Activated CD4-positive, alpha-beta T cell treated with anti-CD3 and anti-CD28 coated beads, Interleukin-2, amount 50 U/mL, for 4 hours (primary cell): ENCODE results near the gene SPNS2.

ENCODE experiments used
- DNase-seq, 2 experiments: peaks; one replicate each; pipeline ENCODE4 v3.0.0-alpha.2; 2020

The SPNS2 gene

DNA sequence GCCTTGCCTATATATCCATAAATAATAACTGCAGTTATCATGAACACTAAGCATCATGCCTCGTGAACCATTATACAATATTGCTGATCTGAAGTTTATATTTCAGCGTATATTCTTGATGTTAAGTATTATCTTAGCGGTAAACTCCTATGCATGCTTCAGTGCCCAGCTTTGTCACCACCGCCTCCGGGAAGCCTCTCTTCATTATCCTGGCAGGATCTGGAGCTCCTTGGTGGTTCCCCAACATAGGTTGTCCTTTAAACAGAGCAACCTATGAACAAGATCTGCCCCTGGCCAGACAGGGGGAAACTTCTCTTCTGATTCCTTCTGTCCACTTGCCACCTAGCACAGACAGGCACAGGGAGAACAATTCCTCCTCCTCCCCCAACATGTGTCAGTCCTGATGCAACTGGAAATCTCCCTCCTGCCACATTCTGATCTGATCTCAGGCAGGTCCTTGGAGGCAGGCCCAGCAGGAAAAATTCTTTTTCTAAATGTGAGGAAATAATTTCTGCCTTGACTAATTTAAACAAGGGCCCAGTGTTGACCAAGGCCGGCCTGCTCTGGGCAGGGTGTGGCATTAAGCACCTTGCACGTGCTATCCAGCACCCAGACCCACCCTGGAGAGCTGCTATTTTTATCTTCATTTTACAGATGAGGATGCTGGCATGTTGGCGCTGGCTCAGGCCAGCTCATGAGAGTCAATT is 22.4 kb downstream of the SPNS2 start:
- DNase-seq: no peak

DNA sequence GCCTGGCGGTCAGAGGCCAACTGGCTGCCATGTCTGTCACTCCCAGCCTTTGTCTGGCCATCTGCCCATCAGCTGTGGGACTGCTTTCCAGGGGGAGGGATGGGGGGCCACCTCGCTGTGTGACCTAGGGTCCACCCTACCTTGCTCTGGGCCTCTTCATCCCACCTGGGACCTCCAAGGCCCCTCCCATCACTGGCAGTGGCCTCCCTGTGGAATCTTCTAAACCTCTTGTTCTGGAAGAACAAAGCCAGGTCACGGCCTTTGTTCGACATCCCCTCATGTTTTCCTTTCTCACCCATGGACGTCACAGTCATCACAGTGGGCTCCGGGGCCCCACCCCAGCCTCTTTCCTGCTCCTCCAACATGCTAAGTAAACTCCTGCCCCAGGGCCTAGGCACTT is 24.0 kb downstream of the SPNS2 start:
- DNase-seq: no peak

DNA sequence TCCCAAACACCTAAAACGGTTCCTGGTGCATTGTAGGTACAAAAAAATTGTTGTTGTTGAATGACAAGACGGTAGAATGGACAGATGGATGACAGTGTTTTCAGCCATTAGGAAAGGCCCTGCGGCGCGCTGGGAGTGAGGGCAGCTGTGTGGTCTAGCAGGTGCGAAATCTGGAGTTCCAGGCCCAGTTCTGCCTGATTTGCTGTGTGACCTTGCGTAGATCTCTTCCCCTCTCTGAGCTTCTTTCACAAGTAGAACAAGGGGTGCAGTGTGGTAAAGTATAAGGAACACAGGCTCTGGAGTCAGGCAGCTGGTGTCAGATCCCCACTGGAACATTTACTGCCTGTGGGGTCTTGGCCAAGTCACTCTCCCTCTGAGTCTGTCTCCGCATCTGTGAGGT is 25.3 kb downstream of the SPNS2 start:
- no peak for DNase-seq

DNA sequence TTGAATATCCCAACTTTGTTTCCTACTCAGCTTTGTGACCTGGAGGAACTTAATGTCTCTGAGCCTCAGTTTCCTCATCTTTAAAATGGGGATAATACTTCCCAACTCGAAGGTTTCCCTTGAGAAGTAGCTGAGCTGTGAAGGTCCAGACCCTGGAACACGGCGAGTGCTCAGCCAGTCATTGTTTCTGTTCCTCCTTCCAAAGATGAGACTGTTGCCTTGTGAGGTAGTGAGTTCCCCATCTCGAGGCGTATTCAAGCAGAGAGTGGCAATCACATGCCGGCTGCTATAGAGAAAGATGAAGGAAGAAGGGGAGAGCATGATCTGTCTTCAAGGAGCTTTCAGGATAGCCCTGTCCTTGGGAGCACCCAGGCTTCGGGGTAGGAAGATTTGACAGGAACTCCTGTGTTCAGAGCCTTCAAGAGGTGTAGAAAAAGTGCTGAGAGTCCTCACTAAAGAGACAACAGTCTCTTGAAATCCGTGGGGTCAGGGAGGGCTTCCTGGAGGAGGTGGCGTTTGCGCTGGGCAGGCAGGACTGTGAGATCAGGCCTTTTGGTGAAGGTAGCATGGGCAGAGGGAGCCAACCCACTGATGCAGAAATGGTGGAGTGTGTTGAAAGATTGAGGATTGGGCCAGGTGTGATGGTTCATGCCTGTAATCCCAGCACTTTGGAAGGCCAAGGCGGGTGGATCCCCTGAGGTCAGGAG is 27.2 kb downstream of the SPNS2 start:
- DNase-seq: no peak

DNA sequence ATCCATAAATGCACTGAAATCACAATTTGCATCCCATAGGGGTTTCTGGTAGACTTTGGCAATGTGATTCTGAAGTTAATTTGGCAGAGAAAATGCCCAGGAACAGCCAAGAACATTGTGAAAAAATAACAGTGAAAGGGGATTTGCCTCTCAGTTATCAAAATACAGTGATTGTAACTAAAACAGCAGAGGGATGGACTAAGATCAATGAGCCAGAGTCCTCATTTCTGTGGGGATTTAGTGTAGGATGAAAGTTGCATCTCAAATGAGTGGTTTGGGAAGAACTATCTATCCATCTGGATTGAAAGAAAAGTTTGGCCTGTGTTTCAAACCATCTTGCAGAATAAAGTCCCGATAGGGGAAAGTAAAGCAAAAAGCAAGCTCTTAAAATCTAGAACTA is 28.5 kb downstream of the SPNS2 start:
- DNase-seq: no peak

DNA sequence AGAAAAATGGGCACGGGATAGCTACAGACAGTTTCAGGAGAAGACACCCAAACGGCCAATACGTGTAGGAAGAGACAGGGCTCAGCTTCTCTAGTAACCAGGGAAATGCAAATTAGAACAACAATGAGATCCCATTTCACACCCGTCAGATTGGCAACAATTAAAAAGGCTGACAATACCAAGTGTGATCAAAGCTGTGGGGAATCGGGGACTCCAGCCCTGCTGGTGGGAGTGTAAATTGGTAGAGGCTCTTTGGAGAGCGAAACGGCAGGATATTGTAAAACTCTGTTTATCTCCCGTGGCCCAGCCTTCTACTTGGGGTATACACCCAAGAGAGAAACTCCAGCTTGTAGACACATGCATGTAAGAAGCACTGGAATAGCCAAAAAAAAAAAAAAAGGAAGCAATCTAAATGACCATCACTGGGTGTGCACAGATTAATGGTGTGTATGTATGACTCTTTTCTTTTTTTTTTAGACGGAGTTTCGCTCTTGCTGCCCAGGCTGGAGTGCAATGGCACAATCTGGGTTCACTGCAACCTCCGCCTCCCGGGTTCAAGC is 29.0 kb downstream of the SPNS2 start:
- no peak for DNase-seq

DNA sequence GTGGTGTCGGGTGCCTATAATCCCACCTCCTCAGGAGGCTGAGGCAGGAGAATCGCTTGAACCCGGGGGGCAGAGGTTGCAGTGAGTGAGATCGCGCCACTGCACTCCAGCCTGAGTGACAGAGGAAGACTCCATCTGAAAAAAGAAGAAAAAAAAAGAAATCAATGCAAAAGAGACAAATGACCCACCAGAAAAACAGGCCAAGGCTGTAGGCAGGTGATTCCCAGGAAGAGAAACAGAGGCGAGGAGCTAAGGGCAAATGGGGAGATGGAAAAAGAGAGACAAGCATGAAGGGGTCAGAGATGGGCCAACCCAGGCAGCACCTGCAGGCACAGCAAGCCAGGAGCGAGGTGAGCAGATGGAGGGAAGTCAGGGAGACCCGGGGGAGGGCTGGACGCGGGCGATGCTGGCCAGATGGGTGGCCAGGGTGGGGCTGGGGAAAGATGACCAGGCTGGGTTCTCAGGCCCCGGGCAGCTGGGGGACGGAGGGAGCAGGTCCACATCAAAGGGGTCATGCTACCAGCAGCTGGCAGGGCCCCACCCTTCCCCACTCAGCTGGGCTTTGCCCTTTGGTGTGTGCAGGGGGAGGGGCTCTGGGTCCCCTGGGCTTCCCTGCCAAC is 31.0 kb downstream of the SPNS2 start:
- no peak for DNase-seq

DNA sequence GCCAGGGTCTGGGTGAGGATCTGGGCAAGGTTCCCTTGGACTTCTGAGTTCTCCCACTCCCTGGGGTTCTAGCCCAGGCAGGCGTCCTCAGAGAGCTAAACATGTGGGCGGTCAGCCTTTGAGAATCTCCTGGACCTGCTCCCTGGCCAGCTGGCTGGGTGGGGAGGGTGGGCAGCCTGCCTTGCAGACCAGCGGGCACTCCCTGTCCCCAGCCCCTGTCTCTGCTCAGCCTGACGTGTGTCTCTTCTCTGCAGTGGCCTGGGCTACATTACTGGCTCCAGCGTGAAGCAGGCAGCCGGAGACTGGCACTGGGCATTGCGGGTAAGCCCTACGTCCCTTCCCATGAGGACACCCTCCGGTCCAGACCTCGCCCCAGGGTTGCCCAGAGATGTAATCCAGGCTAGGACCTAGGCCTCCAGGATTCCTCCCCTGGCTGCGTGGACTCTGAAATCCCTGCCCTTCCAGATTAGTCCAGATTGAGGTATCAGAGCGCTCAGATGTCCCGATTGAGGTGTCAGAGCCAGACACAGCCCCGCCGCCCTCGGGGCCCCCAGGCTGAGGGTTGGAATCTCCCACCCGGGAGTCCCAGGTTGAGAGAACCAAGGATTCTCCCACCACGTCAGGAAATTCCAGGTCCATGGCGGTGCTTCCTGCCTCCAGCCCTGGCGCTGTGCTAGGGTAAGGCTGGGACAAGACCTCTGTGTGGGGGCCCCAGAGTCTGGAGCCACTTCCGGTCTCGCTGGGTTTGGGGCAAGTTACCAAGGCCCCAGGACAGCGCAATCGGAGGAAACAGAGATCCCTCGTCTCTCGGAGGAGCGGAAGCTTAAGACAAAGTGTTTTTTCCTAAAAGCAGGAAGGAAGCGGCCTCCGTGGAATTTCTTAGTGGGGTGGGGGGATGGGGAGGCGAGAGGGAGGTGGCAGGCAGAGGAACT is 32.4 kb downstream of the SPNS2 start:
- no peak for DNase-seq

DNA sequence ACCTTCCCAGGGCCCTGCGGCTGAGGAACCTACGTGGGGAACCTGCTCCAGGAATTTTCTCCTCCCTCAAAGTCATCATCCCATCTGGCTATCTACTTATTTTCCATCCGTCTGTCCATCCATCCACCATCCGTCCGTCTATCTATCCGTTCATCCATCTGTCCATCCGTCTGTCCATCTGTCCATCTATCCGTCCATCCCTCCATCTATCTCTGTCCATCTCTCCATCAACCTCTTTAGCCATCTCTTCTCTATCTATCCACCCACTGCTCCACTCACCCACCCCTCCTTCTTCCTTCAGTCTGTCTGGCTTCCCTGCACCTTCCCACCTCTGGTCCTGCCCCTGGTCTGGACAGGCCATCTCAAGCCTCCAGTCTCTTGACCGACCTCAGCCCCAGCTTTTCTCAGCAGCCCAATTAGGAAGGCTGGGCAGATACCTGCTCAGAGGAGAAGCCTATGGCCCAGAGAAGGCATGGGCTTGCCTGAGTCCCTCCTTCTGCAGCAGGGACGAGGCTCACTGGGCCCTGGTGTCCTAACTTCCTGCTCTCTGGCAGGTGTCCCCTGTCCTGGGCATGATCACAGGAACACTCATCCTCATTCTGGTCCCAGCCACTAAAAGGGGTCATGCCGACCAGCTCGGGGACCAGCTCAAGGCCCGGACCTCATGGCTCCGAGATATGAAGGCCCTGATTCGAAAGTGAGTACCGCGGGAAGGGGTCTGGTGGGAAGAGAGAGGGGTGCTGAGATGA is 33.5 kb downstream of the SPNS2 start:
- no peak for DNase-seq

DNA sequence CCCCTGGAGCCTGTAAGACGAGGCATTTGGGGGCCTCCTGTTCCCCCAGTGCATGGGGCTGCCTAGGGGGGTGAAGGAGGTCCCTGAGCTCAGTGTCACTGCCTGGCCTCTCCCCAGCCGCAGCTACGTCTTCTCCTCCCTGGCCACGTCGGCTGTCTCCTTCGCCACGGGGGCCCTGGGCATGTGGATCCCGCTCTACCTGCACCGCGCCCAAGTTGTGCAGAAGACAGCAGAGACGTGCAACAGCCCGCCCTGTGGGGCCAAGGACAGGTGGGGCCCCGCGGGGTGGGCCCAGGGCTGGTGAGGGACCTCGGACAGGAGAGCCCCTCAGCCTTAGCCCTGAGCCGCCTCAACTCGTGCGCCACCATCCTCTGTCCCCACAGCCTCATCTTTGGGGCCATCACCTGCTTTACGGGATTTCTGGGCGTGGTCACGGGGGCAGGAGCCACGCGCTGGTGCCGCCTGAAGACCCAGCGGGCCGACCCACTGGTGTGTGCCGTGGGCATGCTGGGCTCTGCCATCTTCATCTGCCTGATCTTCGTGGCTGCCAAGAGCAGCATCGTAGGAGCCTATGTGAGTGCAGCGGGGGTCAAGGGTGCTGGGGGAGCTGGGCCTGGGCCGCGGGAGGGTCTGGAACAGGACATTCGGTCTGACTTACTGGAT is 34.3 kb downstream of the SPNS2 start:
- no peak for DNase-seq

DNA sequence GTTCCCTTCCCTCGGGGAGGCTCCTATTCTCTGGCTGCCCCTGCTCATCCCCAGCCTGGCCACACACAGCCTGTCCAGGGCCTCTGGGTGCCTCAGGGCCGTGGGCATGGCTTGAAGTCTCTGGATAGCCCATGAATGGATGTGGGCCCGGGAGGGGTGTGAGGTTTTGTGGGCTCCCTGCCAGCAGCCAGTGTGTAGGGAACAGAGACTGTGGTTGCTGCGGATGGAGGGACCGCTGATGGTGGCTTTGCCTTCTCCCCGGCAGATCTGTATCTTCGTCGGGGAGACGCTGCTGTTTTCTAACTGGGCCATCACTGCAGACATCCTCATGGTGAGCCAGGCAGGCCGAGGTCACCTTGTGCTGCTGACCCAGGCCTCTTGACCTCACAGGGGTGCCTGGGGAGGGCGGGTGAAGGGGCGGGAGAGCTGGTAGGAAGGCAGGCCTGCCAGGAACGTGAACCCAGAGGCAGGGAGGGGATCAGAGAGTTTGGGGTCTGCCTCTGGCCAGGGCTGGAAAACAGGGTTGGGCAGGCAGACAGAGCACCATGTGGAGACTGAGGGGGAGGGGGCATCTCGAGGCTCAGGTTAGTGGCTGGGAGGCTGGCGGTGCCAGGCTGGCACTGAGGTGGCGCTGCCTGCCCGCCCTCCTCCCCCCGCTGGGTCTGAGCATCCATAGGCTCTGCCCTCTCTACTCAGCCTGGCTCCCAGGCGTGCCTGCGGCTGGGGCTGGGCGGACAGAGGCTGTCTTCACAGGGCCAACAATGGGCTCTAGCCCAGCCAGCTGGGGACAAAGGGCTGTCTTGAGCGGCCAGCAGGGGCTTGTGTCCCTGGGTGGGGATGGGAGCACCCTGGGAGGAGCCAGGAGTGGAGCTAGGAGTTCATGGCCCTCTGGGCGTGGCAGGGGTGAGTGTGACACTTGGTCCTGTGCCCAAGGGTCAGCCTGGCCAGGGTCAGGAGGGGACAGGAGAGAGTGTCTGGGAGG is 35.1 kb downstream of the SPNS2 start:
- no peak for DNase-seq

DNA sequence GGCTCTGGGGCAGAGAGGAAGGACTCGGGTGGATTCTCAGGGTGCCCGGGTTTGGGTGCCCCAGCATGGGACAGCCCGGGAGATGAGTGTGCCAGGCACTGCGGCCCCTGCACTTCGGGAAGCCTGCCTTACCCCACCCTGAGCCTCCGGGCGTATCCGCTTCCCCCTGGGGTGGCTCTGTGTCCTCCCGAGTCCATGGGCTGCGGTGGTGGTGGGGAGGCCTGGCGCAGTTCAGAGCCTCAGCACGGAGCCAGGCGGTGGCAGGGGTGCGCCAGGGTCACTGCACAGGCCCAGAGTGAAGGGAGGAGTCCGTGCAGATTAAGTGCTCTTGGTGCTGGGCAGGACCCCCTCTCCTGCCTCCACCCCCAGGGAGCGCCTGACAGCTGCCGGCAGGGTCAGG is 35.8 kb downstream of the SPNS2 start:
- no peak for DNase-seq

DNA sequence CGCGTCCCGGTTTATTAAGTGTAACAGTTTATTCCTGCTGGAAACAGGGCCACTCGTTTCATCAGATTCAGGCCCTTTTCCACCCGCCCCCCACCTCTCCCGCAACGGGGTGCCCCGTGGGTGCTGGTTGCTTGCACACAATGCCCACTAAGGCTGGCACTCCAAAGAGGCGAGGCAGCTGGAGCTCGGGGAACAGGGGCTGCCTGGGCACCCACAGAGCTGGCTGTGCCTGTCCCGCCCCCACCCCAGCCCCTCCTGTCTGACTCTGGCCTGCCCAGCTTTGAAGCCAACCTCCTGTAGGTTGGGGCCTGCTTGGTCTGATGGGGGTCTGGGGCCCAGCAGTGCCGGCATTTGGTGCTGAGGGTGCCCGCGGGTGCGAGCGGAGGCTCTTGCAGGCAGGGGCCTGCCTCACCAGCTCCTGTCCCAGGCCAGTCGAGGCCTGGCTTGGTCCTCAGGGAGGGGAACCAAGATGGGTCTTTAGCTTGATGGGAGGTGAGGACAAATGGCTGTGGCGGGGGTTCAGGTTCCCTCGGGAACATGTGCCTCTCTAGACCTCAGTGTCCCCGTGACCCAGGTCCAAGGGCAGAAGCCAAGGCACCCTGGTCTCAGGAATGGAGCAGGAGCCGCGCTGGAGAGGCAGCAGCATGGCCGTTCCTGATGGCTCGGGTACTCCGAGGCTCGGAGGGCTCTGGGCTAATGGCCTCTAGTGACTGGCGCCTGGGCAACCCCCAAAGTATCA is 36.4 kb downstream of the SPNS2 start:
- no peak for DNase-seq

DNA sequence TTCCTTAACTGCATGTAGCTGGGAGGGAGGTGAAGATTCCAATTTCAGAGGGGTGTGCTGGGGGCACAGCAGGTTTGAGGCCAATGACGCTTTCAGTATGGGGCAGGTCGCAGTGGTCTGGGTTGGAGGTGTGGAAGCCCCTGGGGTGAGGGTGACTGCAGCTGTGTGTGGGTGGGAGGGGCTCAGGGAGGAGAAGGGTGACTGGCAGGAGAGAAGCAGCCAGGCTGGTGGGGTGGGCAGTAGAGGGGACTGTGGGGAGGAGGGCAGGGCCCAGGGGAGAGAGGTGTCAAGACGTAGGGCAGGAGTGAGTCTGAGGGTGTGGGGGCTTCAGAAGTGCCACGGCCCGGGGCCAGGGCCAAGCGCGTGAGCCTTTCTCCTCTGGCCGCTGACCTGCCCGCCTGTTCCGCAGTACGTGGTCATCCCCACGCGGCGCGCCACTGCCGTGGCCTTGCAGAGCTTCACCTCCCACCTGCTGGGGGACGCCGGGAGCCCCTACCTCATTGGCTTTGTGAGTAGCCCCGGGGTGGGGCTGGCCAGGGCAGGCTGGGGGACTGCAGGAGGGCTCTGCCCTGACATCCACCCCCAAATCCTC is 37.1 kb downstream of the SPNS2 start:
- DNase-seq: no peak

DNA sequence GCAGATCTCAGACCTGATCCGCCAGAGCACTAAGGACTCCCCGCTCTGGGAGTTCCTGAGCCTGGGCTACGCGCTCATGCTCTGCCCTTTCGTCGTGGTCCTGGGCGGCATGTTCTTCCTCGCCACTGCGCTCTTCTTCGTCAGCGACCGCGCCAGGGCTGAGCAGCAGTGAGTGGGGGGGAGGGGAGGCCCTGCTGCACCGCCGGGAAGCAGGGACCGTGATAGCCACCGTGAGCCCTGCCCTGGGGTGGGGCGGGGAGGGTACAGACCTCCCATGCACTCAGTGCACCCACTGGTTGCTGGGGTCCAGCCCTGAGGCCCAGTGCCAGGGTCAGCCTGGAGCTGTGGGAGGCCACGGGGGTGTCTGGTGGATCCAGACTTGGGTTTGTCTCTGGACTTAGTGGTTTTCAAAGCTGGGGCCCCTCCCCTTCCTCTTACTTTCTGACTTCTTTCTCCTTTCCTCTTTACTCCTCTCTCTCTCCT is 37.6 kb downstream of the SPNS2 start:
- DNase-seq: no peak

DNA sequence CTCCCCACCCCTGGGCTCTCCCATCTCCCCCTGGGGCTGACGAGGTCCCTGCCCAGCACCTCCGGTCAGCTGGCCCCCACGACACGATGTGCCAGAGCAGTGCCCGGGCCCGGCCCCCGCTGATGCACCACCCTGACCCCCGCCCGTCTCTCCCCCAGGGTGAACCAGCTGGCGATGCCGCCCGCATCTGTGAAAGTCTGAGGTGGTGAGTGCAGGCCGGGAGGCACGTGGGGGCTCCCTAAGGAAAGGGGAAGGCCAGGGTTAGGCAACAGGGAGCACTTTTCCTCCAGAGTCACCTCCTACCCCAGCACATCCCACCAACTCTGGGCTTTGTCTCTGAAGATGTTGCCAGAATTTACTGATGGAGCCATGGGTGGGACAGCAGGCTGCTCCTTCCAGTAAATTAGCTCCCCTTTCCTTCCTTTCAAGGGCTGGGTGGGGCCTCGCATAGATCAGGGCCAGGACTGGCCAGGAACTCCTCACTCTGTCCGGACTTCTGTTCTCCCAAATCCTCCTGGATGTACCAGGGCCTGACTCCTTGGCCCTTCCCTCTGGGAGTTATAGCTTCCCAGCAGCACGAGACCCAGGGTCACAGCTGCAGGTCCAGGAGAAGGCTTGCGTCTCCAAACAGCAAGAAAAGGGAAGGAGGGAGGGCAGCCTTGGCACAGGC is 38.2 kb downstream of the SPNS2 start:
- no peak for DNase-seq

DNA sequence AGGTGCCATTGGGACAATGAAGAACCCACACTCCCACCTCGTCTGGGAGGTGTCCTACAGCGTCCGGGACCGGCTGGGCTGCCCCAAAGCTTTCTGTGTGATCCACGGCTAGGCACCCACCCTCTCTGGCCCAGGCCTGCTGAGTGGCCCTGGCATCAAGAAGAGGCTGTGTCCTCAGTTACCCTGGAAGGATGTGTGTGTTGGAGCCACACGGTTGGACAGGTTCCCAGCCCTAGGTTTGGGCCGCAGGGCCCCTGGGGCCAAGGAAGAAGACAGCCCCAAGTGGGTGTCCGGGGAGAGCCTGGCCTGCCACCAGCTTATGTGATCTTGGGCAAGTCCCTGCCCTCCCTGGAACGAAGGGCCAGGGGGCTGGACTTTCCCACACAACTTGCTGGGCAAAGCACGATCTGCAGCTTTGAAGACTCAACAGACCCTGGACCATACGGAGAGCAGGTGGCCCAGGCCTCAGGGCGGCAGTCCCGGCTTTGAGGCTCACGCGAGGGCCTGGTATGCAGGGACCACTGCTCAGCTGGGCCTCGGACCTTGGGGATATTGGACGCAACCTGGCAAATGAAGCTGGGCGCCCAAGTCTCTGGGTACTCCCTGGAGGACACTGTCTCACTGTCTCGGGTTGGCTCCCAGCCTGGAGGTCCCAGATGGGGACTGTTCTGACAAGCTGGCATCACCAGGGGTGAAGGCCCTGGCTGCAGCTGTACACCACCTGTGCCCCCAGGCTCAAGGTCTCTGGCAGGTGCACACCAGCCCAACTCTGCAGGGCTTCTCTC is 39.0 kb downstream of the SPNS2 start:
- DNase-seq: no peak
